NOMO-1 treated with dmso at 0.1 percent for 144 hours (cell line): ENCODE results near the gene SYTL4.

ENCODE experiments used
- DNase-seq: peaks from one replicate; lab custom pipeline; 2025; ENCODE audit not compliant: unreplicated experiment; lab: John Stamatoyannopoulos, UW

Gene SYTL4

DNA sequence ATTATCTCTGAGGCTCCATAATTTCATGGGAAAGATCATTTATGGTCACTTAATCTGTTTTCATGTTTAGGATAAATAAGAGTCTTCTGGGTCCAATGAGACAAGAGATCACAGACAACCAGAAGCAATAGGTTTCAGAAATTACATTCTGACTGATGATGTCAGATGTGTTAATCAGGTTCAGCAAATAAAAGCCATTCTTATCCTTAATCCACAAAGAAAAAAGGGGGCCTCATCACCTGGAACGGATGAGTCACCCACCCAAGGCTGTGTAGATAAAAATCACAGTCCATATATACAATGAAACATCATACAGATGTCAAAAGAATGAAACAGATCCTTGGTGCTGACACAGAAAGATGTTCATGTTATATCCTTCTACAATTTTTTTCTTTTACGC, 36.6 kb downstream of the SYTL4 start:
- DNase-seq = no peak

DNA sequence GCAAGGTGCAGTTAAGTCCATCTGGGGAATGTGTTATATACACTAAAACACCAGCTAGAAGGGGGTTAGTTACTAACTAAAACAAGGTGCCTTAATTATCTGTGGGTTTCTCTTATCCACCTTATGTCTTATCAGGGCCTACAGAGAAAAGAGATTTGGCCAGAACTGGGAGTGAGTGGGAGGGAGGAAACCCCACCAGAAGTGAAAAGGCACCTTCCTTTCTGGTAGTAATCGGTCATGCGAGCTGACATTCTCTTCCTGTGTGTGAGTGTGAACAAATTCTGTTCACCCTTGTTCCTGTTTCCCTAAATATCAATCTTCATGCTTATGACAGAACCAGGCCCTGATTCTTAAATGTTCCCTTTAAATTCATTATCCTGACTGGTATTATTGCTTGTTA, 44.4 kb downstream of the SYTL4 start:
- peak; percentile 6 for DNase-seq

DNA sequence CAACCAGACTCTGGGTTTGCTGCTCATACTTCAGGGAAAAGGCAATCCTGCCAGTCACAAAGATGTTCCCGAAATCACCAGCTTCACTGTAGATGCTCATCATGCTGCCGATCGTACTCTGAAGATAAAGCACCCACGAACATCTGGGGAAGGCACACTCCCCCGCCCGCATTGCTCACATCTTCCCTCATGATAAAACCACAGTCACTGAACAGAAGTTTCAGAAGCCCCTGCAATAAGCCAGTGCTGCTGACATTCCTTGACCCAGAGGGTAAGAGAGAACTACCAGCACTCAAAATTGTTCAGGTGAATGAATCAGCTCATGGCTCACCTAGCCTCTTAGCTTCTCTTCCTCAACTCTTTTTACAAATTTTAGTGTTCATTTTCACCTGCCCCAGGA, 44.8 kb downstream of the SYTL4 start:
- DNase-seq = no peak

DNA sequence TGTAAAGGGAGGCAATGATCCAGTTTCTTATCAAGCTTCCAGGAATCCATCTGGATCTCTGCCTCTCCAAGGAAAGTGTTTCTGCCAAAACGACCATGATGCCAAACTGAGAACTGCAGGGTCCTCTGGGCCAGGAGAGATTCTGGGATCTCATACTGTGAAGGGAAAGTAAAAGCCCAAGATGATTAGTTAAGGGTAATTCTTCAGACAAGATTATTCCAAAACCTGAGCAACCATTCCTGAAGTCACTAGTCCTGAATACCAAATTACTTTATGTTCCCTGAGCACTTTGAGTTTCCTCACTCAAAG, 46.0 kb downstream of the SYTL4 start:
- no peak for DNase-seq

DNA sequence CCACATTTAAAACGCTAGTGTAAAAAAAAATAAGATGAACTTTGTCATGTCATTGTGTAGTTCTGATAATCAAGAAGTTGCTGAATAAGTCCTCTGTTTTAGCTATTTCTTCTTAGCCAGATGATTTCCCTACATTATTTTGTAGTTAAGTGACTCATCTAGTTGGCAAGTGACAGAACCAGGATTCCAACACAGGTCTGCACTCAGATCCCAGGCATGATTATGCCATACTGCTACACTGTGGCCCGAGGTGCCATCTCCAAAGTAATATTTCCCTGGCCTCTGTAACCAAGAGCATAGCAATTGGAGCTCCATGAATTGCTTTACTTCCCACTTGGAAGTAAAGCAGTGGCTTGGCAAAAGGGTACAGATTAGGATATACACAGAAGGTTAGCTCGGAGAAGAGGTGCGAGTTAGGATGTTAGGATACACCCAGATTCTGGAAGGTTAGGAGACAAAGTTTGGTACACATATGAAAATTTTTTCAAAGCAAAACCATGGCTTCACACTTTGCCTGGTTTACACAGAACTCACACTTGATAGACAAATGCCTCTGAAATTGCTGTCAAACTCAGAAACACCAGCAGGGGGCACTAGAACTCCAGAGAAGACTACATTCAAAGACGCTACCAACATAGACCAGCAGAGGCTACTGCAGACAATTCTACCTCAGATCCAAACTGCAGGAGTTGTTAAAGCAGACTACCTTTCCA, 46.5 kb downstream of the SYTL4 start:
- DNase-seq = peak; percentile 21

DNA sequence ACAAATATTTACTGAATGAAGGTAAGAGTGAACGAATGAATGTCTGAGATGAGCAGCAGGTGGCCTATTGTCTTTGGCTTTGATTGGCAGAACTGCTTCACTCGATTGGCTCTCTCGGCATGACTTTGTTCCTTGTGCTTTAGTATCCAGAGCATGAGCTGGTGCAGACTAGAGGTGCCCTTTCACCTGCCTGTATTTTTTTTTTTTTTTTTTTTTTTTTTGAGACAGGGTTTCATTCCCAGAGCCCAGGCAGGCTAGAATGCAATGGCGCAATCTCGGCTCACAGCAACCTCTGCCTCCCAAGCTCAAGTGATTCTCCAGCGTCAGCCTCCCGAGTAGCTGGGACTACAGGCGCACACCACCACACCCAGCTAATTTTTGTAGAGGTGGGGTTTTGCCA, 49.0 kb downstream of the SYTL4 start:
- DNase-seq = no peak

DNA sequence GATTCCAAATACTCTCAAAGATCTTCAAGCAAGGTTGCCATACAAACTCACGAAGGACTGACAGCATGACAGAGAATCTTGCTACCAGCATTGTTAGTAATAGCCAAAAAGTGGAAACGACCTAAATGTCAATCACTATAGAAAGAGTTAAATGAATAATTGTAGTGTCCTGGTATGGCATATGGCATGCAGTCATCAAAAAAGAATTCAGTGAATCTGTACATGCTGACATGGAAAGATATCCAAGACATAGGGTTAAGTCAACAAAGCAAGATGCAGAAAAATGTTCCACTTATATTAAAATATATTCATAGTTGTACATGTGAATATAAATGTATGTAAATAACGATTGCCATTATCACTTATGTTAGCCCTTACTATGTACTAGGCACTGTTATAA, 50.3 kb downstream of the SYTL4 start:
- DNase-seq = no peak

DNA sequence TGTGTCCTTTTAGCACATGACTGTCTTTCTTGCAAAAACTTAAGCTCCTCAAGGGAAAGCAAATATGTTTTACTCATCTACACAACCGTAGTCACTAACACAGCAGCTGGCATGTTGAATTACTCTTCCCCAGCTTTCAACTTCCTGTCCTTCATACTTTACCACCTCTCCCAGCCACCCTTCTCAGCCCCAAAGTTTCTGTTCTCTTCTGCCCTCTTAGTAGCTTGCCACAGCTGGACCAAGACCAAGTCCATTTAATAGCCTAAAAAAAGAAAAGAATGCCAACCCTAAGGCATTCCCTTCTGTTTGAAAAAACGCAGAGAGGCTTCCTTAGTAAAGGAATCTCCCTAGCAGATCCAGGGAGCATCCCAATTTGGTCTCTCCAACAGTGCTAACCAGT, 51.2 kb downstream of the SYTL4 start:
- DNase-seq = no peak

DNA sequence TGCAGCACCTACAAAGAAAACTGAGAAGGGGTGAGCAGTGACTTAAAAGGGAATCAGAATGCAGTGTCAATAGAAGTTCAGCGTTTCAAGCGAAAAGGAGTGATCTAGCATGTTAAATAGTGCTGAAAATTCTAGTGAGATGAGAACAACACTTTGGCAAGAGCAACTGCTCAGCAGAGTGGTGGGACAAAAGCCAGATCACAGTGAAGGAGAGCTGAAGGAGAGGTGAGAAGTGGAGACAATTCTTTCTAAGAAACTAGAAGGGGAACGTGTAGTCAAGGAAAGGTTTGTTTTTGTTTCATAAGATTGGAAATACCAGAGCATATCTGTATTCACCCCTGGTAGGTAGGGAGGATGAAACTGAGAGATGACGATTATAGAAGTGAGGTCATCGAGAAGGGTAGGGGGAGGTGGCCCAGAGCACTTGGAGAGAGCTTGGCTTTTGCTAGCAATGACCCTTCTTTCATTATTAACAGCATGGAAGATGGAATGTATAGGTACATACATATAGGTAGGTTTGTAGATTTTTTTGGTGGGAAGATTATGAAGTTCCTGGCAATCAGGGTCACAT, 54.2 kb downstream of the SYTL4 start:
- DNase-seq = no peak

DNA sequence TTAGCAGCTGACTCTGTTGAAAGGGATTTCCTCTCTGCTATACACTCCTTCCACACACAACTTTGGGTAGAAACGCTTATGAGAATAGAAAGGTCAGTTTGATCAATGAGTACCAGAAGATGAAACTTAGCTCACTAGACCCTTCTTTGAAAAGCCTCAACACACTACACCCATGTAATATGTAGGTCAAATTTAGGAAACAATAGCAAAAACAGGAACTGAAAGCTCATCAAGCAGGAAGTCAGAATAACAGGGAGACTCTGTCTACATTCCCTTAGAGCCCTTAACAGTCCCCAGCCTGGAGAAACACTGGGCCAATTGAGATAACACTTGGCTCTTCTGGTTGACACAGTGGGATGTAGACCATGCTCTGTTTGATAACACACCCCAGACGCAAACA, 57.2 kb downstream of the SYTL4 start:
- DNase-seq = peak; percentile 60

DNA sequence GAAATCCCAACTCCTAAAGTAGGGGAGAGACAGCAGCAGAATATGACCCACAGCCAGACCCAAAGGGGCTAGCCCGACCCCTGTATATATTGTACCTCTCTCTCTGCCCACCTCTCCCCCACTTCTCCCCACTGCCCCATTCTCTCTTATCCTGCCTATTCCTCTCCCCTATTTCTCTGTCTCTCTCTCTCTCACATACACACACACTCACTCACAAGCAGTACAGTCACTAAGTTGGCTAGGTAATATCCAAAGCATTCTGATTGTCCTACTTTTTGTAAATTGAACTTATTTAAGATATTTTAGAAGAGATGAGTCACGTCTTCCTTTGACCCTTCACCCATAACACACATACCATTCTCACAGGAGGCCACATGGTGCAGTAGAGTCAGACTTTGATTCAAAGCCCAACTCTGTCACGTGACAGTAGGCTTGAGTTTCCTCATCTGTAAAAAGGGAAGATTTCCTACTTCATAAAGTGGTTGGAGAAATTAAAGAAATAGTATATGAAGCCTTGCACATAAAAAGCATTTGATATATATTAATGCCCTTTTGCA, 58.4 kb downstream of the SYTL4 start:
- DNase-seq = no peak

DNA sequence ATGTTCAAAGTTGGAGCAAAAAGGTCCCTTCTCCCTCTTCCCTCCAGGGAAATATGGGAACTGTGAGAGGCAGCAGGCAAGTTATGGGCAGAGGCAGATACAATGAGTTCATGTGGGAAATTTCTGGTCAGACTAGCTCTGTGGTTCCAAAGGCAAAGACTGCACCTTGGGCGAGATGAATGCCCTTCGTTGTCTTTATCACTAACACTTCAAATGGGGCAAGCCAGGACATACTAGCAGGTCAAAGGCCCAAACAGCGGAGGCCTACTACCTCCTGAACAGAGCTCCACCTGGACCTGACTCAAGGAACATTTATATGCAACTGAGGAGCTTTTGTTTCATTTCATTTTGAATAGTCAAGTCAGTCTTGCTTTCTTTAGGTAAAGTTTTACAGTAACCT, 59.0 kb downstream of the SYTL4 start:
- DNase-seq = no peak

DNA sequence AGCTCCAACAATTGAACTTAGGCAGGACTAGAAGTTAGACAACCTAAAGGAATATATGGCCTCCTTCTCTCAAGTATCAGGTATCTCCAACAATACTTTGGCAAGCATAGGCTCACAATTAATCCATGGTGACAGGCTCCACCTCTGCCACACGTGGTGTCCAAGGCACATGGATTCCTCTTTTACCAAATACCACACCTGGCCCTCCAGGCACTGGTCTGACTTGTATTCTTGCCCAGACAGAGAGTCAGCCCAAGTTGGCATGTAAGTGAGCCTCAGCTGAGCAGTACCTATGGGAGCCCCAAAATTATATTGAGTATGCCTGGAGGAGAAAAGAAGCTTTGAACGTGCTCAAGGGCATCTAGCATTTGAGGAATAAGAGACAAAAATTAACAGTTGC, 68.3 kb downstream of the SYTL4 start:
- no peak for DNase-seq

DNA sequence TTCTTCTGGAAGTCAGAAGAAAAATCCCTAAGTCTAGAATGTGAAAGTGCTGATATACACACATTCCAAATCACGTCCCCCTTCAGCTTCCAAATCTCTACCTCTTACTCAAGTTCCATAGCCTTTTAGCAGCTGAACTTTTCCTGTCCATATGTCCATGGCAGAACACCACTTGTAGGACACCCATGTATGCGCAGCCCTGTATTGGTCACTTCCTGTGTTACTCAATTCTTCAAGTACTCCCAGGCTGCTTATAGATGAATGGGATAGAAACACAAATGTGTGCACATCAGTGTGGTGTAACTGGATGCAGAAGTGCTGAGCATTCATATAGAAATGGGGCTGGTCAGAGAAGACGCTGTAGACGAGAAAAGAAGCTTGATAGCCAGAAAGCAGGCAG, 69.1 kb downstream of the SYTL4 start:
- DNase-seq = no peak

DNA sequence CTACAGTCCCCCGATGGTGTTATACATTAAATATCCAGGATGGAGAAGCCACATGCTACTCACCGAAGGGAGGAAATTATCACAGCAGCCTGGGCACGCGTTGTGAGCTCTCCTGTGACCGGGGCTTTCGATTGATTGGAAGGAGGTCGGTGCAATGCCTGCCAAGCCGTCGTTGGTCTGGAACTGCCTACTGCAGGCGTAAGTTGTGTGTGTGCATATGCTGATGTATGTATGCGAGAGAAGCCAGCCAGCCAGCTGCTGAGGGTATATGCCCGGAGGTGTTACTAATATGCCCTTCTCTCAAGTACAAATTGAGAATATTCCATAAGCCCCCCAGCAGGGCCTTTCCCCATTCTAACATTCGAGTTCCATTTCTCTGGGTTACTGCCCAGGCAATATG, 69.8 kb downstream of the SYTL4 start:
- DNase-seq = no peak

DNA sequence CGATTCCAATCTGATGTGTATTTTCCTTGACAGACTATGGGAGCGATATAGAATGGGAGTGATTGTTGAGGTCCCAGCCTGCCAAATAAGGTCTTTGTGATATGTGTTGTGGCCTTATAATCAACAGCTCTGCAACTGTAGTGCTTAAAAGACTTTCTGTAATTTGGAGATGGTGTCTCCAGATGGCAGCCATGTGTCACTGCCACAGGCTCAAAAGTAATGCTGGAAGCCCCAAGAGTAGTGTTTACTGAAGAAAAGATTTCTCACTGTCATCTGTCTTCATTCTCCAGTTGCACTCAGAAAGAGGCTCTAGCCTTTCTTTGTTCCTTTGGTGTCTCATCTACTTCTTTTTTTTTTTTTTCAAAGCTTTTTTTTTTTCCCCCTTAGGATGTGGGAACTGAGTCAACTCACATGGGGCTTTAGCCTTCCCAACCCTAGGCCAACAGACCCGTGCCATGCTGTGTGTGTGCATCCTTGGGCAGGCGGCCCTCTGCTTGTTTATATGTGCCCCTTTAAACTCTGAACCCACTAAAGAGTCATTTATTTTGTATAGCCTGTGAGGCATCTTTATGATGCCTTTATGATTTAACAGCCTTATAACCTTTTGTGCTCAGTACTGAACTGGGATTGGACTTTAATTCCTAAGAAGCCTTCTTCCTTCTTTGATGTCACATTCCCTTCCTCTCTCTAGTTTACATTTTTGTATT, 72.3 kb downstream of the SYTL4 start:
- no peak for DNase-seq

DNA sequence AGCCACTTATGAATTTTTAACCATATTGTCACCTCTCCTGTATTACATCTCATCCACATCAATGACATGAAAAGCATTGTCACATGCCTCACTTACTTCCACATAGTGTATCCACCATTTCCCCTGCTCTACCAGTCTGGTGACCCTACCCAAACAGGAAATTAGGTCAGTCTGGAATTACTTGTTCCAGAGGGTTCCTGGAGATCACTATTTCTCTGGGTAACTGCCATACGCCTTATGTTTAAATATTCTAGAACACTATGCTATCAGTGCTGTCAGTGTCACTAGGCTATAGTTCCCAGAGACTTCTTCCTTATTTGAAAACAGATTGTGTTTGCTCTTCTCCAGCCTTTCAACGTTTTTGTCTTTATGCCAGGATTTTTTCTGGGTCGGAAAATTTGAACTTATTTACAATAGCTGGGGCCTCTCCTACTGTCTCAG, 73.0 kb downstream of the SYTL4 start:
- no peak for DNase-seq

DNA sequence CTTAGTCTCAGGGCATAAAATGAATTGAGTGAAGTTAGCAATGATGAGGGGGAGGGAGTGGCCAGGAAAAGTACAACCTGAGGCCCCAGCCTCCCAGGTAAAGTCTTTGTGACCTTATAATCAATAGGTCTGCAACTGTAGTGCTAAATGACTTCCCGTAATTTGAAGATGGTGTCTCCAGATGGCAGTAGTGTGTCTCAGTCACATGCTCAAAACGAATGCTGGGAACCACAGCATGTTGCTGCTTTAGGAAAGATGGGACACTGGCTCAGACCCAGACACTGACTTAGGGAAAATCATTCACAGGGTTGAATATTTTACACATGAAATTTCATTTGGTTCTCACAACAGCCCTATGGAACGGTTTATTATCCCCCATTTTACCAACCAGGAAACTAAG, 77.7 kb downstream of the SYTL4 start:
- DNase-seq = no peak

DNA sequence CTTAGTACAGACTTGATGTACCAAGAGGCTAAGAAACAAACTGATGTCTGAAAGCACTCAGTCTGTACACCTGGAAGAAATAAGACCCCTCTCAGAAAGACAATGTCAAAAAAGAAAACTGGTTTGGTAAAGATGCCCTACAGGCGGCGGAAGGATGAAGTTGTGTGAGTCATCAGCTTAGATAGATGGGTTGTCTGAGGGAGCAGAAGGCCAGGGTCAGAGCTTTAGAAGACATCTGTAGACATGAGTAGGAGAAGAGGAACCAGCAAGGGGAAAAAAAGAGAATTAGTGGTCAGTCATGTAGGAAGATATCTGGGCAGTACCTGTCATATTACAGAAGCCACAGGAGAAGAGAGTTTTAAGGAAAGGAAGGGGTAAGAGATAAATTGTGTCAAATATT, 79.7 kb downstream of the SYTL4 start:
- no peak for DNase-seq

DNA sequence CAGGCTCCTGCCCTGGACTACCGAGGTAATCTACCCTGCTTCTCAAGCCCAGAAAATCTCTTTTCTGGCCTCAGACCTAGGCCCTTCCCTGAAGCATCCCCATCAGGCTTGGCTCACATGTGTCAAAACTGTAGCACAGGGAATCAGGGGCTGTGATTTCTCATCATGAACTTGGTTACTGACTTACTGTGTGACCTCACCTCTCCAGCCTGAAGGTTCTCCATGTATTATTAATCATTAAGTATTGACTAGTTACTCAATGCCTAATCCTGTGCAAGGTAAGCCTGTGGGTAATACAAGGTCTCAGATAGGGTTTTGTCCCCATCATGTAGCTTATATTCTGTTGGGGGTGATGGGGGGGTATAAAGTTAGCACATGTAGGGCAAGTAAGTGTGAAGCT, 81.1 kb downstream of the SYTL4 start:
- DNase-seq = no peak

DNA sequence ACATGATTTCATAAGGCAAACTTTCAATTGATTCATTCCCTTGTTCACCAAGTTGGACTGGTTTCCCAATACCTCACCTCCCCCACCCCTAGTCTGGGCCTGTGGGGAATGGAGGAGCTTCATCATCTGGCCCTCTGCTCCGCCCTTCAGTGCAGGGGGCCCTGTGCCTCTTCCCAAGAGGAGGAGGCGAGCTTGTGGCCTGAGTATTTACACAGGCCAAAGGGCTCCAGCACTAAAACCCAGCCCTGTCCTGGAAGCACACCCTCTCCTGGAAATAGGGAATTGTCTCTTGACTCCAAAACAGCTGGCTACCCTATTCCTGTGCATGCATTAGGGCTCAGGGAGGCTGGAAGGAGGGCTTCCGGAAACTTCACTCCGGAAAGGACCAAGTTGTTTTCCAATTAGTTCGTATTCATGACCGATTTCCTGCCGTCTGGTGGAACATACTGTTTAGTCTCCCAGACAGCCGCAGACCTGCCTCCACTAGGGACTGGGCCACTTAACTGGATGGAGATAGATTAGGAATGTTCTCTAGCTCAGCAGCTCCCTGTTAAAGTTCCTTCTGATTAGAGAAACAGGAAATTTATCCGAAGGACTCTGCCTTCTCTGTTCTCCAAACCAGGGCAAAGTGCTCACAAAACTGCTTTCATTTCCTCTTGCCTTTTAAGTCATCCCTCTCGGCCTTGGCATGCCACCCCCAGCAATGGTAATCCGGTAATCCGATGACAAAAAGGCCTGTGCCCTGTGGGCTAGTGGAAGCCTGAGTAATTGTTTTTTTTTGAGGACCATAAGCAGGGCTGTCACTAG, 82.2 kb downstream of the SYTL4 start:
- DNase-seq = no peak
